Skeletal muscle satellite cell (primary cell): ENCODE data around the gene BPIFB2.

ENCODE experiments used
- H3K27me3 ChIP-seq: 2 replicates; pipeline ENCODE4 v1.7.0; 2013; ENCODE audit warnings: low read length; ENCODE audit not compliant: control insufficient read depth, insufficient read depth
- H3K36me3 ChIP-seq: 2 replicates; pipeline ENCODE4 v1.7.0; 2013; ENCODE audit warnings: mild to moderate bottlenecking, control low read depth, low read length; ENCODE audit not compliant: insufficient read depth
- H3K4me1 ChIP-seq: 2 replicates; pipeline ENCODE4 v1.7.0; 2013; ENCODE audit warnings: low read length; ENCODE audit not compliant: control insufficient read depth, insufficient read depth
- H3K4me2 ChIP-seq: 2 replicates; pipeline ENCODE4 v1.7.0; 2013; ENCODE audit warnings: mild to moderate bottlenecking, low read length
- H3K4me3 ChIP-seq: 2 replicates; pipeline ENCODE4 v1.7.0; 2013; ENCODE audit warnings: low read length
- H3K9ac ChIP-seq: 2 replicates; pipeline ENCODE4 v1.7.0; 2013; ENCODE audit warnings: mild to moderate bottlenecking, low read depth, low read length, moderate library complexity
- H3K9me3 ChIP-seq: replicated peaks from 2 replicates; pipeline ENCODE4 v1.7.0; 2013; ENCODE audit warnings: mild to moderate bottlenecking, control low read depth, low read length

BPIFB2 gene

DNA sequence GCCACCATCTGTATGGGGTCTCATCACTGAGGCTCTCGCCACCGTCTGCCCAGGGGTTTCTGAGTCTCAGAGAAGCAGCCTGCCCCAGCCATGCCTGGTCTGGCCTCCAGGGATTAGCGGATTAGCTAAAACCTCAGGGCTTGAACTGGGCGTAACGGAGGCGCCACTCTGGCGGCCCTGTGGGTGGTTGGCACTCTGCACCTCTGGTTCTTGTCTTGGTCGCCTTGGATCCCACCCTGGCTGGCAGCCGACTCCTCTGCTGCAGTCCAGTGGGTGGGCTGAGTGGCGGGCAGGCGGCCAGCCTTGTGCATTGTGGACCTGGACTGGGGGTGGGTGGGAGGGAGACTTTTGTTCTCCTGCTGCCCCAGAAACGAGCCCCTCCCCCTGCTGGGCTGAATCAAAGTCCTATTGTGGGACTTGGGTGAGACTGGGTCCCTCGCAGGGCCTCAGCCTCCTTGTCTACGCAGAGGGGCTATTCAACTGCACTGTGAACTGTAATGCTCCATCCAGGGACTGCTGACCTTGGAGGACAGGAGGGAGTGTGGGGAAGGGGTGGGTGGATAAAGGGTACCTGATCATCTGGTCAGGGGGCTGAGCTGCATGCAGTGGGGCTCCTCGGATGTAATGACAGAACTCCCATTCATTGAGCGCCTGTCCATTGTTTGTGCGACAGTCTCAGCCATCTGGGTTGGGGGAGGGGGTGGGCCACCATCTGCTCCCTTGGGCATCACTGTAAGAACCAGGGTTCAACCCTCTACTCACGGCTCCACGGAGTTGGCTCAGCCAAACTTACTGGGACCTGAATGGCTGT, 27.2 kb upstream of the BPIFB2 start:
- Histone ChIP-seq H3K4me2 (no peak overlapping the region), H3K27me3 (peaks cover 41% of the 10 kb centered on the region), H3K4me3 (no peak overlapping the region), H3K9ac (no peak overlapping the region), H3K9me3 (no peaks in the 10 kb centered on the region), H3K36me3 (no peaks in the 10 kb centered on the region), H3K4me1 (no peaks in the 10 kb centered on the region)

GRCh38 chr20:32980990-32981389, 26.5 kb upstream of the BPIFB2 start:
- no peaks in the 10 kb centered on the region for H3K9me3 ChIP-seq
- H3K27me3 ChIP-seq: peaks cover 43% of the 10 kb centered on the region
- H3K36me3 ChIP-seq: no peaks in the 10 kb centered on the region
- H3K4me1 ChIP-seq: no peaks in the 10 kb centered on the region
- H3K4me3 ChIP-seq: no peak overlapping the region
- no peak overlapping the region for H3K4me2 ChIP-seq
- H3K9ac ChIP-seq: no peak overlapping the region

DNA sequence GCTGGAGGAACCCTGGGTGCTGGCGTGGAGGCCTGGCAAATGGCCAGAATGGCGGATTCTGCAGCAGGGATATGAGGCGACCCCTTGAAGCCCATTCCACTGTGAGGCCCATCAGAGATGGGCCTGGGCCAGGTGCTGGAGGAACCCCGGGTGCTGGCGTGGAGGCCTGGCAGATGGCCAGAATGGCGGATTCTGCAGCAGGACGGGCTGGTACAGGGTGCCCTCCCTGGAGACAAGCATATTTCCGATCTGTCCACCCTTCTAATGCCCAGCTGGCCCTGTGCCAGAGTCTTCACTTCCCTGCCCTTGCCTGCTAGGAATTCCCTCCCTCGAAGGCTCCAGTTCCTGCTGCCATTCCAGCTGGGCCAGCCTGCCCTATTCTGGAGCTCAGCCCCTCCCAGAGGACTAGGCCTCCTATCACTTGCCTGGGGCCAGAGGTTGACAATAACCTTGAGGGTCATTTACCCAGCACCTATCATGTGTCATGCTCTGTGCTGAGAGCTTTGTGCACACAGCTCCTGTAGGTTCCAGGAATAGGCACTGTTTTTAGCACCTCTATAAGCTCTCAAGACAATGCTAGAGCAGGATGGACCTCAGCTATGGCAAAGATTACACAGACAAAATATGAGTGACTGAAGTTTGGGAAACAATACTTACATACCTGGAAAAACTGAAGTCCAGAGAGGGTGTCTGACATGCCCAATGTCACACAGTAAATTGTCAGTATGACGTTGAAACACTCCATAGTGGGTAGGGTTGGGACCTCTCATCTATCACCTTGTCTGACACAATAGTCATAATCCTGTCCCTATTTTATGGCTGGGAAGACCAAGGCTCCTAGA, 24.7 kb upstream of the BPIFB2 start:
- Histone ChIP-seq H3K9ac (no peak overlapping the region), H3K4me2 (no peak overlapping the region), H3K4me3 (no peak overlapping the region), H3K4me1 (no peaks in the 10 kb centered on the region), H3K9me3 (no peaks in the 10 kb centered on the region), H3K36me3 (no peaks in the 10 kb centered on the region), H3K27me3 (peaks cover 31% of the 10 kb centered on the region)

DNA sequence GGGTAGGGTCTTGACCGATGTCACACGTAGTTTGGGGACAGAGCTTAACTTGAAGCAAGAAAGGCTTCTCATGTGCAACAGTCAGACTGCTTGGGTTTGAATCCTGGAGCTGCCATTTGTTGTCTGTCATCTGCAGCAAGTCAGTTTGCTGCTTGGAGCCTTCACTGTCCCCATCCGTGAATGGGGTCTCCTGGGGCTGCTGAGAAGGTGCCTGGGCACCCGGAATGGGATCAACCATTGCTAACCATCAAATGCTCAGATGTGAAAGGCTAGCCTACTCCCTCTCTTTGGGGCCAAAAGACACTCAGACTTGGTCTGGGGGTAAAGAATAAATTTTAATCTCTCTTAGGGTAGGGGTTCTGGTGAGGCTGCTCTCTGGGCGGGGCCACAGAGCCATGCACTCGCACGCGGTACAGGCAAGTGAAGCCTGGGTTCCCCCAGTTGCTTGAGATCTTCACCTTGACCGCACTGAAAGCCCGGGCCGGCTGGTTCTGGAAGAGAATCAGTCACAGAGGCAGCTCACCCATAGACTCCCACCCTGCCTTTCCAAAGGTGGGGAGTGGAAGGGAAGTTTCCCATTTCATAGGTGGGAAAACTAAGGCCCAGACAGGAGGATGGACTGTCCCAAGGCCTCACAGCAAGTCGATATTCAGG, 23.9 kb upstream of the BPIFB2 start:
- Histone ChIP-seq H3K4me2 (no peak overlapping the region), H3K9ac (no peak overlapping the region), H3K36me3 (no peaks in the 10 kb centered on the region), H3K4me1 (no peaks in the 10 kb centered on the region), H3K9me3 (no peaks in the 10 kb centered on the region), H3K4me3 (no peak overlapping the region), H3K27me3 (peaks cover 26% of the 10 kb centered on the region)

- peaks cover 20% of the 10 kb centered on the region for H3K27me3 ChIP-seq
- H3K9me3 ChIP-seq: no peaks in the 10 kb centered on the region
- no peak overlapping the region for H3K9ac ChIP-seq
- H3K4me2 ChIP-seq: no peak overlapping the region
- no peaks in the 10 kb centered on the region for H3K4me1 ChIP-seq
- H3K4me3 ChIP-seq: no peak overlapping the region
- no peaks in the 10 kb centered on the region for H3K36me3 ChIP-seq
These were observed 23.3 kb upstream of the BPIFB2 start for GRCh38 chr20:32984196-32984595.

DNA sequence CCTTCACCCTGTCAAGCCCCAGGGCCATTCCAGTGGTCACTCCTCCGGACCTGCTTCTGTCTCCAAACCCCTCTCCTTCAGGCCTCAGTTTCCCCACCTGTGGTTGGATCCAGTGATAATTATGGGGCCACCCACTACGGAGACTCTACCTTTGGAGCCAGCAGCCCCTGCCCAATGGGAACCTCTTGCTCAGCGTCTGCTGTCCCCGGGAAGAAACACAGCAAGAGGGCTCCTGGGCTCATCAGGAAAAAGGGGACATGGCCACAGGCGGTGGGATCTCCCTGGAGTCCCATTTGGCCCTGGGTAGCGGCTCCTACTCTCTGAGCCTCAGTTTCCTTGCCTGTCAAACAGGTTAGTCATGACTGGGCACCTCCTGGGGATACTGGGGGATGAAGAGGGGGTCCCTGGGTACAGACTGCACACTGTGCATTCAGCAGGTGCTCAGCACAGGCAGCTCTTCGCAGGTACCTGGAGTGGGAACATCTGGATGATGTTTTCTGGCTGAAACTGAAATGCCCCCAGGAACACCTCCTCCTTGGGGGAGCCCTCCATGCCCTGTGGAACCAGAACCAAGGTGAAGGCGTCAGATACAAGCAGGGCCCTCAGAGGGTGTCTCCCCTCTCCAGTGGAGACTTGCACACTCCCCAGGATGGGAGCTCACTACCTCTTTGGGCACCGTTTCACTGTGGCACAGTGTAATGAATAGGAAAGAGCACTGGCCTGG, 22.7 kb upstream of the BPIFB2 start:
- Histone ChIP-seq H3K9me3 (no peaks in the 10 kb centered on the region), H3K27me3 (peaks cover 14% of the 10 kb centered on the region), H3K4me2 (no peak overlapping the region), H3K4me1 (no peaks in the 10 kb centered on the region), H3K36me3 (no peaks in the 10 kb centered on the region), H3K9ac (no peak overlapping the region), H3K4me3 (no peak overlapping the region)

DNA sequence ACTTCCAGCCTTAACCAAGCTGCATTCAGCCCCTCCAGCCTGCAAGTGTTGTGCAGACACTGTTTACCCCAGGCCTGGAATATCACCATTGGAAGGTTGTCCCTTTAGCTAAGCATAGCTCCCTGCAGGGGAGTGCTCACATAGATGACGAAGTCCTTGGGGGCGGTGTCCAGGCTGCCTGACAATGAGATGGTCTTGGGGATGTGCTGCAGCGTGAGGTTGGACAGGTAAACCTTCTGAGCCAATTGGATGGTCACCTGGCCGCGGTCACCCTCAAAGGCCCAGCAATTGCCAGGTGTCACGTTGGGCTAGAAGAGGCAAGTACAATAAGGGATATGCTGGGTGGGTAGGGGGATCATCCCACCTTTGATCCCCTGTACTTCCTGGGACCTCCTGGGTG, 21.9 kb upstream of the BPIFB2 start:
- no peaks in the 10 kb centered on the region for H3K36me3 ChIP-seq
- peaks cover 13% of the 10 kb centered on the region for H3K27me3 ChIP-seq
- H3K4me1 ChIP-seq: no peaks in the 10 kb centered on the region
- H3K9ac ChIP-seq: no peak overlapping the region
- no peak overlapping the region for H3K4me3 ChIP-seq
- no peak overlapping the region for H3K4me2 ChIP-seq
- no peaks in the 10 kb centered on the region for H3K9me3 ChIP-seq

GRCh38 chr20:32986331-32986966, 21.1 kb upstream of the BPIFB2 start:
- Histone ChIP-seq H3K4me2 (no peak overlapping the region), H3K9ac (no peak overlapping the region), H3K9me3 (no peaks in the 10 kb centered on the region), H3K27me3 (peaks cover 12% of the 10 kb centered on the region), H3K4me1 (no peaks in the 10 kb centered on the region), H3K4me3 (no peak overlapping the region), H3K36me3 (no peaks in the 10 kb centered on the region)

DNA sequence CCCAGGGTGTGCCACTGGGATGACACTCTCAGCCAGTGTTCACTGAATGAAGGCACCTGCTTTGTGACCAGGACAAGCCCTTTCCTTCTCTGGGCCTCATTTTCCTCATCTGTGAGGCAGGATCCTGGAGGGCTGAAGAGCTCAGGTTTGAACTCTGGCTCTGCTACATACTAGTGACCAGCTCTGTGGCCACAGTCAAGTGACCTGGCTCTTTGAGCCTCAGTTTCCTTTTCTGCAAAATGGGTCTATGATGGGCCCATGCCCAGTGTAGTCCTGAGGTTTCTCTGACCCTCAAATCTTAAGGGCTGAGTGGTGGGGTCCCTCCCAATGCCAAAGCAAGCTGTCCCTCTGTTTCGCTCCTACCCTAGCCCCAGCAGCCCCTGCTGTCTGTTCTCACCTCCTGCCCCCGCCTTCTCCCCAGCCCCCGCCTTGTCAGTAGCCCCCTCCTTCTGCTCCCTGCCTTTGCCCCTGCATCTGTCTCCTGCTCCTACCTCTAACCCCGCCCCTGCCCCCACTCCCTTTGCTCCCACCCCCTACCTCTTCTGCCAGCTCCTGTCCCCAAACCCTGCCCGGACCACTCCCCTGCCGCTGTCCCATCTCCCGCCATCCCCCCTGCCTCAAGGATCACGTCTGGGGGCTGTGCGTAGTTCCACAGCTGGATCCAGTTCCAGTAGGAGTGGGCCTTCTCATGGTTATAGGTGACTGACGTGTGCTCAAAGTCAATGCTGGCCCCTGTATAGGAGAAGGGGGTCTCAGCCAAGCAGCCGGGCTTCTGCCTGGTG, 20.3 kb upstream of the BPIFB2 start:
- Histone ChIP-seq H3K9ac (no peak overlapping the region), H3K36me3 (no peaks in the 10 kb centered on the region), H3K4me2 (no peak overlapping the region), H3K27me3 (peaks cover 12% of the 10 kb centered on the region), H3K4me1 (no peaks in the 10 kb centered on the region), H3K9me3 (no peaks in the 10 kb centered on the region), H3K4me3 (no peak overlapping the region)

- Histone ChIP-seq H3K9me3 (no peaks in the 10 kb centered on the region), H3K9ac (no peak overlapping the region), H3K36me3 (no peaks in the 10 kb centered on the region), H3K4me1 (no peaks in the 10 kb centered on the region), H3K4me3 (no peak overlapping the region), H3K27me3 (peaks cover 18% of the 10 kb centered on the region), H3K4me2 (no peak overlapping the region)
These were observed 19.5 kb upstream of the BPIFB2 start for GRCh38 chr20:32988008-32988407.
